ENCODE results near the gene PVR.
"Not testable (repeated sequence)": the region's sequence is repeated elsewhere in the genome, so short reads cannot be mapped to it uniquely, and the experiment has no call there.

PVR gene

GRCh38 chr19:44643605-44644401, at the start of gene PVR:
PVR (plus strand) TSS chr19:44643910; CDS start chr19:44644097, 187 bp downstream.
- DNase-seq: peak; percentile 43 to 53

- DNase-seq: no peak
Measured at GRCh38 chr19:44596428-44597130, 47.1 kb upstream of the PVR start.

GRCh38 chr19:44597131-44597491, 46.6 kb upstream of the PVR start:
- no peak for DNase-seq

- DNase-seq: no peak
Measured at GRCh38 chr19:44598355-44598754, 45.4 kb upstream of the PVR start.

- no peak for DNase-seq
Measured at GRCh38 chr19:44598880-44599279, 44.8 kb upstream of the PVR start.

- no peak for DNase-seq
Measured at GRCh38 chr19:44600466-44600865, 43.2 kb upstream of the PVR start.

GRCh38 chr19:44602081-44602480, 41.6 kb upstream of the PVR start:
- DNase-seq: no peak

GRCh38 chr19:44603201-44603945, 40.3 kb upstream of the PVR start:
- DNase-seq: no peak

GRCh38 chr19:44604241-44604640, 39.5 kb upstream of the PVR start:
- DNase-seq: no peak

GRCh38 chr19:44605547-44605946, 38.2 kb upstream of the PVR start:
- DNase-seq: no peak

GRCh38 chr19:44607049-44607448, 36.7 kb upstream of the PVR start:
- no peak for DNase-seq

- DNase-seq: no peak
Measured at GRCh38 chr19:44607917-44608316, 35.8 kb upstream of the PVR start.

GRCh38 chr19:44608391-44608821, 35.3 kb upstream of the PVR start:
- no peak for DNase-seq

- DNase-seq: no peak
Measured at GRCh38 chr19:44609219-44609618, 34.5 kb upstream of the PVR start.

- DNase-seq: not testable (repeated sequence)
Measured at GRCh38 chr19:44610497-44610896, 33.2 kb upstream of the PVR start.

GRCh38 chr19:44611812-44612295, 31.9 kb upstream of the PVR start:
- no peak for DNase-seq

GRCh38 chr19:44613295-44614178, 30.2 kb upstream of the PVR start, which contains the start of gene IGSF23:
IGSF23 (plus strand) TSS chr19:44613563; CDS start chr19:44613646, 83 bp downstream.
- DNase-seq: no peak

- no peak for DNase-seq
Measured at GRCh38 chr19:44614313-44614712, 29.4 kb upstream of the PVR start.

GRCh38 chr19:44615863-44616247, 27.9 kb upstream of the PVR start:
- no peak for DNase-seq

- DNase-seq: no peak
Measured at GRCh38 chr19:44617110-44617880, 26.4 kb upstream of the PVR start.

GRCh38 chr19:44618640-44619357, 24.9 kb upstream of the PVR start:
- DNase-seq: no peak
